Body of pancreas (tissue), 4 donors: ENCODE results near the gene MTRF1L. TPM values are rescaled to one million over a fixed set of nuclear protein-coding genes. Genes with fewer than 3 reads are reported as not detected.

Experiments
- ATAC-seq: fragments of 150-250 bp; one replicate; pipeline ENCODE4 v1.9.1; 2016
- DNase-seq, 4 donors: peaks; one replicate each; pipeline ENCODE4 v3.0.0-alpha.2; 2019
- H3K27ac ChIP-seq, 4 donors: fragments of 200-600 bp; sonication (generic); 1 replicate in 3 of 4; 2 replicates in 1 of 4; pipeline versions ENCODE4 v1.5.1 to v1.6.1; 2016 to 2019; ENCODE audit warnings: mild to moderate bottlenecking in 1 of 4, mixed read lengths in 1 of 4, moderate library complexity in 1 of 4
- H3K27me3 ChIP-seq, 2 donors: fragments of 200-600 bp; sonication (generic); one replicate each; pipeline ENCODE4 v1.6.0; 2016; ENCODE audit warnings: mild to moderate bottlenecking in 1 of 2
- H3K36me3 ChIP-seq, 2 donors: fragments of 200-600 bp; sonication (generic); replicated peaks in 1 of 2; 2 replicates each; pipeline ENCODE4 v1.5.1; 2016; ENCODE audit warnings: low read depth in 2 of 2; ENCODE audit not compliant: insufficient read depth in 1 of 2
- H3K4me1 ChIP-seq: fragments of 200-600 bp; sonication (generic); one replicate; pipeline ENCODE4 v1.6.0; 2016
- H3K4me3 ChIP-seq, 2 donors: fragments of 200-600 bp; sonication (generic); 1 replicate in 1 of 2; 2 replicates in 1 of 2; pipeline ENCODE4 v1.5.1; 2016 to 2019
- H3K9me3 ChIP-seq, 3 donors: fragments of 200-600 bp; sonication (generic); 1 replicate in 2 of 3; 2 replicates in 1 of 3; pipeline ENCODE4 v1.5.1; 2016
- POLR2A ChIP-seq, 3 donors: fragments of 450-650 bp; IDR thresholded peaks; one replicate each; pipeline ENCODE4 v1.6.1; 2016; ENCODE audit warnings: antibody characterized with exemption in 3 of 3, mild to moderate bottlenecking in 2 of 3
- WGBS, 2 donors: methylation state at CpG; one replicate each; pipeline ENCODE4 v1.1.5; 2017; 5-methylcytosine and 5-hydroxymethylcytosine counted together
- intact Hi-C: fragments of 100-400 bp; cut with DNase I; formaldehyde crosslinking; loops from one replicate; pipeline ENCODE4 v1.15.1; 2023
- total RNA-seq, 2 donors: library from RNA; depleted of rRNA; stranded (reverse); fragments of >200 nt; gene quantifications; one replicate each; pipeline ENCODE4 v1.1.0, GENCODE V29; 2016
- TF ChIP-seq, protein P1 (sequence below), 7 experiments: fragments of 450-650 bp in 4 of 7; fragments of 200-600 bp in 3 of 7; sonication (generic) in 3 of 7; IDR thresholded peaks; one replicate each; pipeline ENCODE4 v1.5.1; 2016 to 2019; ENCODE audit warnings: antibody characterized with exemption in 7 of 7

The MTRF1L gene
- total RNA-seq, 2 donors from 2014 or later, result 8.6 to 22.7 TPM

DNA sequence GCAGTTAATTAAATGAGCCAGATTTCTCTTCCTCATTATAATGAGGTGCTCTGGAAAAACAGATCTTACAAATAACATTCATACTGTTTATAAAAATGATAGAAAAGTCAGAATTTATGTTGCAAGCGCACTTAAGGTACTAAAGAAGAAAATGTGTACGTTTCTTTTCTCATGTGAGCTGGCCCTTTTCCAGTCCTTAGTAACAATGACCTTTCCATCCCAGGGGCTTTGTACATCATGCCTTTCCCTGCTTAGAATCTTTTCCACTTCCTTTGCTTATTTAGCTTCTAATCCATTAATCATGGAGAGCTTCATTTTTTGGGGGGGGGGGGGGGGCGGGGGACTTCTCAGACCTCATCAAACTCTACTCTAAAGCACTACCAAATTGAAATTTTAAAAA lies 24.5 kb downstream of the MTRF1L start:
- no peak for TF ChIP-seq POLR2A (IDR thresholded peaks at IDR 0.05)
- TF ChIP-seq, protein P1, sequence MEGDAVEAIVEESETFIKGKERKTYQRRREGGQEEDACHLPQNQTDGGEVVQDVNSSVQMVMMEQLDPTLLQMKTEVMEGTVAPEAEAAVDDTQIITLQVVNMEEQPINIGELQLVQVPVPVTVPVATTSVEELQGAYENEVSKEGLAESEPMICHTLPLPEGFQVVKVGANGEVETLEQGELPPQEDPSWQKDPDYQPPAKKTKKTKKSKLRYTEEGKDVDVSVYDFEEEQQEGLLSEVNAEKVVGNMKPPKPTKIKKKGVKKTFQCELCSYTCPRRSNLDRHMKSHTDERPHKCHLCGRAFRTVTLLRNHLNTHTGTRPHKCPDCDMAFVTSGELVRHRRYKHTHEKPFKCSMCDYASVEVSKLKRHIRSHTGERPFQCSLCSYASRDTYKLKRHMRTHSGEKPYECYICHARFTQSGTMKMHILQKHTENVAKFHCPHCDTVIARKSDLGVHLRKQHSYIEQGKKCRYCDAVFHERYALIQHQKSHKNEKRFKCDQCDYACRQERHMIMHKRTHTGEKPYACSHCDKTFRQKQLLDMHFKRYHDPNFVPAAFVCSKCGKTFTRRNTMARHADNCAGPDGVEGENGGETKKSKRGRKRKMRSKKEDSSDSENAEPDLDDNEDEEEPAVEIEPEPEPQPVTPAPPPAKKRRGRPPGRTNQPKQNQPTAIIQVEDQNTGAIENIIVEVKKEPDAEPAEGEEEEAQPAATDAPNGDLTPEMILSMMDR (IDR thresholded peaks at IDR 0.05), result no peak
- Histone ChIP-seq H3K27me3 (no peaks in the 10 kb centered on the region), H3K4me1 (peaks cover 11% of the 10 kb centered on the region), H3K4me3 (no peak overlapping the region), H3K9me3 (no peaks in the 10 kb centered on the region), H3K36me3 (peaks cover 0 to 3% of the 10 kb centered on the region in 2 donors), H3K27ac (no peak overlapping the region)
- no peak for DNase-seq
- no peak for ATAC-seq
- intact Hi-C loops, result no loop called here
- WGBS, 2 donors, result 69 to 84% methylated on average over 3 of the region's 3 CpGs

DNA sequence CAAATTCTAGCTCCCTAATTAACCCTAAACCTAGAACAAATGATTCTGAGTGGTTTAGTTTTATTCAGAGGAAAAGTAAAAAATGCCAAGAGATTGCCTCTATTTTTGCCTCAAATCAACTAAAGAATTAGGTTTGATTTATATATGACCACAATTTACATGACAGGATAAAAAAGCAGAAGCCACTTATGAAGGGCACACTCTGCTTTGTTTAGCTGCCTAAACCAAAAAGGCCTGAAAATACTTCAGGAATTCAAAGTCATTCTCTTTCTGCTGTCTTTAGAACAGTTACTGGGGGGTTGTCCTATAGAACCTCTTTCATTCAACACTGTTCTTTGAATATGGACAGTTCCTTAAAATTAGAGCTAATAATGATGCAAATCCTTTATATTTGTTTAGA lies 25.0 kb downstream of the MTRF1L start:
- no peaks in the 10 kb centered on the region for H3K27me3 ChIP-seq
- ATAC-seq, result no peak
- no peak overlapping the region for H3K27ac ChIP-seq
- H3K4me1 ChIP-seq, result peaks cover 8% of the 10 kb centered on the region
- intact Hi-C loops, result no loop called here
- no peak for DNase-seq
- no peaks in the 10 kb centered on the region for H3K9me3 ChIP-seq
- no peak overlapping the region for H3K4me3 ChIP-seq
- TF ChIP-seq, protein P1 (IDR thresholded peaks at IDR 0.05), result no peak
- H3K36me3 ChIP-seq, result peaks cover 0 to 8% of the 10 kb centered on the region in 2 donors

DNA sequence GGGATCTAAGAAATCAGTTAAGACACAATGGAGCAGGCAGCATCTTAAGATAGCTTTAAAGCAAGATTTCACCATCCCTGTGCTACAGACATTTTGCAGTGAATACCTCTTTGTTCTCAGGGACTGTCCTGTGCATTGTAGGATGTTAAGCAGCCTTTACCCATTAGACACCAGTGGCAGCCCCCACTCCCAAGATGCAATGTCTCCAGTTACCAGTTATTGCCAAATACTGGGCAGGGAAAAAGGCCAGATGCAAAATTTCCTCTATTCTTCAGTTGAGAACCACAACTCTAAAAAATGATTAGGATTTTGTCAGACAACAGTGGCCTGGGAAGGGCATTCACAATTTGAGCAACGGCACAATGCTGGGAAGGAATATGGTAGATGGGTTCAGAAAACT lies 25.8 kb downstream of the MTRF1L start:
- DNase-seq (no peak), ATAC-seq (no peak)
- H3K9me3 ChIP-seq, result no peaks in the 10 kb centered on the region
- intact Hi-C loops, result no loop called here
- no peak for TF ChIP-seq POLR2A (IDR thresholded peaks at IDR 0.05)
- TF ChIP-seq, protein P1 (IDR thresholded peaks at IDR 0.05), result no peak
- WGBS, 2 donors, result 91 to 93% methylated on average over 1 of the region's 1 CpG
- H3K36me3 ChIP-seq, result peaks cover 0 to 9% of the 10 kb centered on the region in 2 donors
- H3K27me3 ChIP-seq, result no peaks in the 10 kb centered on the region
- no peak overlapping the region for H3K4me3 ChIP-seq
- peaks cover under 1% of the 10 kb centered on the region for H3K4me1 ChIP-seq
- no peak overlapping the region for H3K27ac ChIP-seq

DNA sequence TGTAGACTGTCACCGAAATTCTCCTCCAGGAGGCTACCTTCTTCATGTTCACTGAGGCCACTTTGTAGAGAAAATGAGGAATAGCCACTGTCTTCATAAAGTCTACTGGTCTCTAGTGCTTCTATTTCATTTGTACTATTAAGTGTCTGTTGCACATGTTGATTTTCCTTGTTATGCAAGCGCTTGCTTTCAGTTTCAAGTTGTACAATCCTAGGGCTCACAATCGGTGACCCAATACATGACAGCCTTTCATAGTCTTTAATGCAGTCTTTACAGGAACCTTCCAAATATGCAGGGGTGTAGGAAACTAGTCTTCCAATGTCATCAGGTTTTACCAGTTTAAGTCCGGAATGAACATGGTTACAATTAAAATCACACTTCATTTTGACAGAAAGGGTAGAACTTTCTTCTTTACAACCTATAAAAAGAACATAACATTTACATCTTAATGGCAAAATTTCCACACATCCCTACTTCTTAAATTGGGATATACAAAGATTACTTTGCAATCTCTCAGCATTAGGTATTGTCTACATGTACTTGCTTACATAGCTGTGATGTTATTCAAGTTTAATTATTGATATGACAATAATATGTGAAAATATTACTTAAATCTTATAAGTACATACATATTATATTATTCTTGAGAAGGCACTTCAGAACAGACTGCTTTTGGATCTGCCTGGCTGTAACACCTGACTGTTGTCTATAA lies 27.1 kb downstream of the MTRF1L start:
- TF ChIP-seq, protein P1 (IDR thresholded peaks at IDR 0.05), result no peak
- TF ChIP-seq POLR2A (IDR thresholded peaks at IDR 0.05), result no peak
- 79 to 89% methylated on average over 4 of the region's 4 CpGs for WGBS, 2 donors
- intact Hi-C loops, result no loop called here
- H3K27ac ChIP-seq, result no peak overlapping the region
- H3K4me1 ChIP-seq, result no peaks in the 10 kb centered on the region
- DNase-seq (peak in 1 of 4 donors; percentile 14), ATAC-seq (no peak)
- peaks cover 7 to 9% of the 10 kb centered on the region in 2 donors for H3K36me3 ChIP-seq
- no peaks in the 10 kb centered on the region for H3K27me3 ChIP-seq
- no peak overlapping the region for H3K4me3 ChIP-seq
- no peaks in the 10 kb centered on the region for H3K9me3 ChIP-seq

DNA sequence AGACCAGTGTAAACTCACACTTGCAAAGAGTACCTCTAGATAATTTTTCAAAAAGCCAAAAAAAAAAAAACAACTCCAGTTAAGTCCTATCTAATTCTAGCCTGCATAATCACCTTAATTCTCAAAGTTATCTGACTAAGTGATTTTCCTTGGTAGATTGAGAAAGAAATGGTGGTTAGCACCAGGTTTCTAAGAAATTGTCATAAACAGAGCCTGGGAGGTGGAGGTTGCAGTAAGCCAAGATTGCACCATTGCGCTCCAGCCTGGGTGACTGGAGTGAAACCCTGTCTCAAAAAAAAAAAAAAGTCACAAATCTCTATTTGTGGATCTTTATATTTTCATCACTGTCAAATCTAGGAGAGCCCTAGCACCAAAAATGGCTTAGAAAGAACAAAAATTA lies 28.6 kb downstream of the MTRF1L start:
- H3K4me1 ChIP-seq, result no peaks in the 10 kb centered on the region
- no peak overlapping the region for H3K4me3 ChIP-seq
- no peak for TF ChIP-seq POLR2A (IDR thresholded peaks at IDR 0.05)
- TF ChIP-seq, protein P1 (IDR thresholded peaks at IDR 0.05), result no peak
- no peak for DNase-seq
- ATAC-seq, result no peak
- 84 to 89% methylated on average over 1 of the region's 1 CpG for WGBS, 2 donors
- peaks cover 7 to 9% of the 10 kb centered on the region in 2 donors for H3K36me3 ChIP-seq
- H3K9me3 ChIP-seq, result no peaks in the 10 kb centered on the region
- intact Hi-C loops, result no loop called here
- H3K27ac ChIP-seq, result no peak overlapping the region
- H3K27me3 ChIP-seq, result no peaks in the 10 kb centered on the region
